Measurements from ENCODE around the gene COL23A1.

Gene COL23A1

DNA sequence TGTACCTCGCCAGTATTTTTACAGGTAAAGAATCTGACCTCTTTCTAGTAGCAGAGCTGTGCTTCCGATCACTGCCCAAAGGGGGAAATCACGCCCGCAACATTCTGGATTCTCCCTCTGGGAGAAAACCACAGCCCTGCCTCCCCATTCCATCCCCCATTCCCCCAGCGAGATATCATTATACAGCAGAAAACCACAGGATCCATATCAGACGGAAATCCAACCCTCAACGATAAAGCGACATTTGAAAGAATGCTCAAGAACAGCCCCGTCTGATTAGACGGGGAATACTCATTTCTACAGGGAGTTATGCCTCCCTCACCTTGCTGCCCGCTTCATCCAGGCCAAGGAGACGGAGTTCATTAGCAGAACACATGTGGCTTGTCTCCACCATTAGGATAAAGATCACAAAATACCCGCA is 172.8 kb downstream of the COL23A1 start:
- no peak for DNase-seq

DNA sequence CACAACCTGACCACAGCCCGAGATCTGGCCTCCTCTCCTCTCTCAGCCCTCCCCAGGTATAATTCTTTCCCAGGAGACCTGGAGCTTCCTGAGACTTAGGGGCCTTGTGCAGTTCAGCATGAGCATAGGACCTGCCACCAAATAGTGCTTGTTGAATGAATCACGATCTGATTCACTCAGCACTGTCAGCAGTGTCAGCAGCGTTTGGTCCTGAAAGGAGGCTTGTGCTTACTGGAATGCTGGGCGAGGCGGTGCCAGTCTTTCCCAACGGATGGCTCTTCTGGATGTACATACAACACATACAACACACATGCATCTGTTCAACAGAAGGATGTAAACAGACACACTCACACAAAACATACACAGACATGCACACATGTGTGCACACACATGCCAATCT is 173.3 kb downstream of the COL23A1 start:
- DNase-seq, result no peak

DNA sequence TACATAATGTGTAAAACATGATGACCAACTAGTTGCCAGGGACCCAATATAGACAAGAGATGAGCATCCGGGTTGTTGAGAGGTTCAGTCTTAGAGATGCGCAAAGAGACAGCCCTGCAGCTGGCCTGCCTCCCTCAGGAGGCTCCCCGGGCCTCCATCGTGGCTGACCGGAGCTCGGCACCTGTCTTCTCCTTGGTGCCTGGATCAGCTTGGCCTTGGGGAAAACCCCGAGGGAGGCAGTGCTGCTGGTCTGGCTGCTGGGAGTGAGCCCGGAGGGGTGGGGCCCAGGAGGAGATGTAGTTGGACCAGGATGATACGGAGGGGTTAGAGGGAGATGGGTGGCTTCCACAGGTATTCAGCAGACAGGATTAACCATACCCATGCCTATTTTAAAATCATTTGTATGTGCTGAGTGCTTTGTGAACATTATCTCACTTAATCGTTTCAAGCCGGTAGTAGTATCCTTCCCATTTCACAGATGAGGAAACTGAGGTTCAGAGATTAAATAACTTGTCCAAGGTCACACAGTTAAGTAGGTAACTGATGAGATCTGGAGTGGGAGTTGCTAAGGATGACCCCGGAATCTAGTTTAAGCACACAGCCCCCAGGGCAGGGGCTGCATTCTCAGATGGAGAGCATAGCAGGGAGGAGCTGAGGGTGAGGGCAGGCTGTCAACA is 173.8 kb downstream of the COL23A1 start:
- DNase-seq, result no peak

DNA sequence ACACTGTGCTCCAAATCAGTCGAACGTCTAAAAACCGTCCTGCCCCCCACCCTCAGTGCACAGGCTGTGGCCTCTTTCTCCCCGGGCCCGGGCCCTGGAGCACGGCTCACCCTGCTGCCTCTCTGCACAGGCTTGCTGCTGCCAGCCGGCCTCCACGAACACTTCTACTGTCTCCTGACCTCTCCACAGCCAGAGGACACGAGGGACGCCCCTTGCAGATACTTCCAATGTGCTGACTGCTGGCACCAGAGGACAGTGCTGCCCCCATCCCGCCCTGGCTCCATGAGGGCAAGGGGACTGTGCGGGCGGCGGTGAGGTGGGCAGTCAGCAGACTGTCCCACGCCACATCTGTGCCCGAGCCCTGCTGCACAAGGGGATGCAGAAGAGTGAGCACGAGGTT is 174.8 kb downstream of the COL23A1 start:
- no peak for DNase-seq

DNA sequence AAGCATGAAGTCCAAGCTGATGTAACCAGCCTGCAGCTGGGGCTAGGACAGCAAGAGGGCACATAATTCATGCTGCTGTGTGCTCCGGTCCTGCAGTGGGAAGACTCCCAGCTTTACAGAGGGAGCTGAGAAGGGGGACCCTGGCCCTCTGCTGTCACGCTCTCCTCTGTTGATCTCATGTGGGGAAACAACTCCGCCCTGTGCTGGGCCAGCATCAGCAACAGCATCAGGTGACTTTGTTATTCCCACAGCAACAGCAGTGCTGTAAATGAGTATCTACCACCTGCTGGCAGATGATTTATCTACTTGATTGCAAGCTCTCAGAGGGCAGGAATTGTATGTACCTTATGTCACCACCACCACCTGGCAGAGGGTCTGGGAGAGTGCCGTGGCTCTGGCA is 176.2 kb downstream of the COL23A1 start:
- DNase-seq, result no peak

DNA sequence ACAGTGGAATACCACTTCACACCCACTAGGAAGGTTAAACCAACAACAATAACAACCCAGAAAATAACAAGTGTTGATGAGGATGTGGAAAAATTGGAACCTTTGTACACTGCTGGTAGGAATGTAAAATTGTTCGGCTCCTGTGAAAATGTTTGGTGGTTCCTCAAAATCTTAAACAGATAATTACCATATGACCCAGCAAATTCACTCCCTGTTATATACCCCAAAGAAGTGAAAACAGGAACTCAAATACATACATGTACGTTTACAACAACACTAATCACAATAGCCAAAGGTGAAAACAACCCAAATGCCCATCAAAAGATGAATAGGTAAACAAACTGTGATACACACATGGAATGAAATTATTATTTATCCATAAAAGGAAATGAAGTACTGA is 179.1 kb downstream of the COL23A1 start:
- no peak for DNase-seq

DNA sequence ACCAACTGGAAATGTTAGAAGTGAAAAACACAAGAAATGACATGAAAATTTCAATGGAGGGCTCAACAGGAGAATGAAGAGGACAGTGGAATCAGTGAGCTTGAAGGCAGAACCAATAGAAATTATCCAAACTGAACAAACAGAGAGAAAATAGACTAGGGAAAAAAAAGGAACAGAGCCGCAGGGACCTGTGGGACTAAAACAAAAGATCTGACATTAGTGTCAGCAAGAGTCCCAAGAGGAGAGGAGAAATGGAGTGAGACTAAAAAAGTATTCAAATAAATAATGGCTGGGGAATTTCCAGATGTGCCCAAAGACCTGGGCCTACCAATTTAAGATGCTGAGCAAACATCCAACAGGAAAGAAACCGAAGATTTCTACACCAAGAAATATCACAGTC is 182.5 kb downstream of the COL23A1 start:
- DNase-seq, result no peak

DNA sequence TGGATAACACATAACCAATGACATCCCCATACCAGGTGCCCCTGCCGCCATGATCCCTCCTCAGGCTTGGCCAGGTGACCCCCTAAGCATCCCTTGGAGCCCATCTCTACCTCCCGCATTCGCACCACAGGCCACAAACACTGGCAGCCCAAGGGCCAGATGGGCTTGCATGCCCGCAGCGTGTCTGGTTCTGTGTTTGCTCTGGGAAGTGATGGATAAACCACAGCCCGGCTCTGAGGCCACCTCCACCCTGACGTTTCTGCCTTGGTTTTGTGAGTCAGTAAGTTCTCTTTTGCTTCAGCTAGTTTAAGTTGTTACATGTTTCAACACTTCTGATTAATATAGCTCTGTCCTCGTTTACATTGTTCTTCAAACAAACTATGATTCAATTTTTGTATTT is 185.2 kb downstream of the COL23A1 start:
- no peak for DNase-seq

DNA sequence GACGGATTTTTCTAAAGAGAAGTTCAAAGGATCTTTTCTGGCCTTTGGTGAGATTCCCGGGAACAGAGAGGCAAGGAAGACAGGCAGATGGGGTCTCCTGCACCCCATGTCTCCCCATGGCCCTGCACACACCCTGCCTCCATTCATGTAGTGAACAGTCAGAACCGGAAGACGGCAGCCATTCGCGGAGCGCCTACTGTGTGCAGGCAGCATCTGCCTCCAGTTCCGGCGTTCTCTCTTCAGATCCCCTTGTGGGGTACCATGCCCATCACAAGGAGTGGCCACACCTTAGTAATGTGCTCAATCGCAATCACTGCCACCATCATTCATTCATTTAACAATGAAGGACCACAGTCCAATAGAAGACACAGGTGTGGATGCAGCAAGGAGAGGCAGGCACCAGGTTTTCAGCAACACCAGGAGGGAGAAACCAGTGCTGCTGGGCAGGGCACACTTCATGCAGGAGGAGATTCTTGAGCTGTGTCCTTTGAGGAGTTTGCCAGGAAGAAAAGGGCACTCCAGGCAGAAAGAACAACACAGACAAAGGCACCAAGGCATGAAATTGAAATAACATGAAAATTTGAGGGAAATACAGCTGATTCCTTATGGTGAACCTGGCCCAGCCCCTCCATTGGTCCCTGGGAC is 186.1 kb downstream of the COL23A1 start:
- no peak for DNase-seq

DNA sequence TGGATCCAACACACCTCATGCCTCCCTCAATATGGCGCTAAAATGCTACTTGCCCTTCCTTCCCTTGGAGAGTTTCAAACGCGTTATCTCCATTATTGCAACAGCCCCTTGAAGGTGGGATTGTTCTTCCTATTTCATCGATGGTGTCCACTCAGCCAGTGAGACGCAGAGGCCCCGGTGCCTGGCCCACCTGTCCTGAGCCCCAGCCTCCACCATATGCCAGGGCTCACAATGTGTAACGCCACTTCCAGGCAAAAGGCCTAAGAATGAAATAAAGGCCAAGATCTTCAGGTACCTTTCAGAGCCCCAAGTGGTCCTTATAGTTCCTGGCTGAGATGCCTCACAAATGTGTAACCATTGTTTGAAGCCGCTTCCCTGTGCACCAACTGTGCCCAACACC is 186.8 kb downstream of the COL23A1 start:
- no peak for DNase-seq

DNA sequence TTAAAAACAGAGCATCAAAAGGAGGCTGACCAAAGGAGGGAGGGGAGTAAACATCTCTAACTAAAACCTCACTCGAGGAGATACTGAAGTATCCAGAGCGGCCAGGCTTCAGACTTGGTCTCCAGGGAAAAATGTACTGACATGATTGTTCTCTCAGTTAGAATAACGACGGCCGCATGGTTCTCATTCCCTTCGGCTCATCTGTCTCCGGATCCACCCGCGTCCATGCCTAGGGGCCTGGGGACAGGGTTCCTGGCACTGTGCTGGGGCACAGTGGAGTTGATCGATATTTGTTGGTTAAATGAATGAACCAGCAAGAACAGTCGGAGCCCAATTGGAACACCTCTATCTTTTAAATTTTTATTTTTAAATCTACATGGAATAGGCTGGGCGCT is 190.5 kb downstream of the COL23A1 start:
- DNase-seq, result no peak

DNA sequence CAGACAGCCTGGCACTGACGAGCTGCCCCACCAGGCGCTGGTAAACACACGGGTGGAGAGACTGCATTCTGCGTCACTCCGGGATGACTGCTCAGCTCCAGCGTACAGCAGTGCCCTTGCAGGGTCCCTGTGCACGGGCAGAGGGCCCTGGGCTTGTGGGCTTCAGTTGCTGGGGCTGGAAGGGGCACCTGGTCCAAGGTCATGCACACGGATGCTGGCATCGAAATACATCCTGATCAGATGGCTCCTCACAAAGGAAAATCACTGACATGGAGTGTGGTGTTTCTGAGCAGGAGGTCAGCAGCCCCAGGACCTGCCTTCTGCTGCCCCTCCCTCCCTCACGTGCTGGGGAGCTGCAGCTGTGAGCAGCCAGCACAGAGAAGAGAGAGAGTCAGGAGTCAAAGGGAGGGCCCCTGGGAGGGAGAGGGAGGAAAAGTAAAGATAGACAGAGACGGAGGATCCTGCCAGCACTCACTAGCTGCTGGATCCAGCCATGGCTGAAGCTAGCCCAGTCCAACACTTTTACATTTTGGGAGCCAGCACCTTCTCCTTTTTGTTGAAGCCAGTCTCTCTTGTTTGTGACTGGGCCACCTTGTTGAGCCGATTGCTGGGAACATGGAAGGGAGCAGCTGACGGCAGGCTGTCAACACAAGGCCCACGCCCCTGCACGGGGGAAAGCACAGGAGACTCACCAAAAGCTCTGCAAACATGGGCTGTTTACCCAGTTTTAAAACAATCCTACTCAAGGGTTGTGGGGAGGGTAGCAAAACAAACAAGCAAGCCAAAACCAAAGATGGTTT is 191.1 kb downstream of the COL23A1 start:
- no peak for DNase-seq

DNA sequence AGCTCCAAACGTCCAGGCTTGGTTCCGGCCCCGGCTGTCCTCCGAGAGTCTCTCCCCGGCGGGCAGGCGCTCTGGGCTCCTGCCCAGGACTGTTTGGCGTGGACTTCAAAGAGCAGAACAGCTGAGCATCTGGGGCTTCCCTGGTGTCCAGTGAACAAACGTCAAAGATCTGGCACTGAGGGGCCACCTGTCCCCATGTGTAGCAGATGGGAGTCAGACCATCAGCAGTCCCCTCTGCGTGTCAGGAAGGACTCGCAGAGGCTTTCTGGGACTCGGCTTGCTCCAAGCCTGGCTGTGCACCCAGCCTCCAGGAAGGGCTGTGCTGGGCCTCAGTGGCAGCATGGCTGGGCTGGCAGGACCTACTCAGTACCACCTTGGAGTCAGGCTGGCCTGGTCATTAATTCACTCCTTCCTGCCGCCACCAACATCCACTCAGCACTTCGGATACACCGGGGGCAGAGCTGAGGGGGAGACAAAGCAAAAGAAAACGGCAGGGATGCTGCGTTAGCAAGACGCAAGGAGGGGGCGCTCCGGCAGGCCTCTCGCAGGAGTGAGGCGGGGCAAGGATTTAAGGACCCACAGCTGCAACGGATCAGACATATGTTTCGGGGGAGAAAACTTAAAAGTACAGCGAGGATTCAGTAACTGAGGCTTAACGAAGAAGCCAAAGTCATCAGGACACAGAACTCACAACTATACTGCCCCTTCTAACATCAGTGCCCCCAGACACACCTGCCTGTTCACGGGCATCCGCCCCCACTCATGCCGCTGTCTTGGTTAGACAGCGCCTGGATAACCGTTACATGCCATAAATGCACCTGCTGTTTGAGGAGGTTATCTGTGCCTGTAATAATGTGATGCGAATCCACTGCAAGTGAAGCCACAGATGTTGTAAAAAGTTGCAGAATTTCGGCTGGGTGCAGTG is 193.1 kb downstream of the COL23A1 start:
- no peak for DNase-seq

DNA sequence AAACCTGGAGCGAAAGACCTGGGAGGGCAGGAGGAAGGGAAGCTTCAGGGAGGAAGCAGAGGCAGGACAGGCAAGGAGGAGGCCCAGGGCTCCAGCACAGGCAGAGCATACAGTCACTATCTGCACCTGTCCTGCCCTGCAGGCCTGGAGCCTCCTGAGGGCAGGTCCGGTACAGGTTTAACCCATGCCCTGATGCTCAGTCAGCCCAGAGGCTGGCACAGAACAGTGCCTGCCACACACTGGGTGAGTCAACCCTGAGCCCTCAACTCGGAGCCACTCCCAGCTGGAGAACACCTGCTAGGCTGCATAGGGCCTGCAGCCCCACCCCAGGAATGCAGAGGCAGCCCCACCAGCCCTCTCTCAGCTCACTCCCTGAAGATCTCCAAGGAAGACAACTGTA is 196.1 kb downstream of the COL23A1 start:
- DNase-seq, result no peak

DNA sequence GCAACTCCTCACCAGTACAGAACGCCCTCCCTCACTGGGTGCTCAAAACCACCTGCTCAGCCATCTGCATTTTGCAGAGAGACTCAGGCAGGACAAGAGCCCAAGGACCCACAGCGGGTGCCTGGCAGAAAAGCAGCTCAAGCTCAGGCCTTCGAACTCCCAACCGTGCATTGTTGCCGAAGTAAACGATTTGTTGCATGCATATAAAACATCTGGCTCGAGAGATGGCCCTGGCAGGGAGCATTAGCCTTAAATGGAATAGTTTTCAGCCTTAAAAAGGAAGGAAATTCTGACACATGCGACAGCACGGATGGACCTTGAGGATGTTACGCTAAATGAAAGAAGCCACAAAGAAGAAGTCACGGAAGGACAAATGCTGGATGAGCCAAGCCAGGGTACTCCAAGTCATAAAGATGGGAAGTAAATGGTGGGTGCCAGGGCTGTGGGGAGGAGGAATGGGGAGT is 197.2 kb downstream of the COL23A1 start:
- no peak for DNase-seq

DNA sequence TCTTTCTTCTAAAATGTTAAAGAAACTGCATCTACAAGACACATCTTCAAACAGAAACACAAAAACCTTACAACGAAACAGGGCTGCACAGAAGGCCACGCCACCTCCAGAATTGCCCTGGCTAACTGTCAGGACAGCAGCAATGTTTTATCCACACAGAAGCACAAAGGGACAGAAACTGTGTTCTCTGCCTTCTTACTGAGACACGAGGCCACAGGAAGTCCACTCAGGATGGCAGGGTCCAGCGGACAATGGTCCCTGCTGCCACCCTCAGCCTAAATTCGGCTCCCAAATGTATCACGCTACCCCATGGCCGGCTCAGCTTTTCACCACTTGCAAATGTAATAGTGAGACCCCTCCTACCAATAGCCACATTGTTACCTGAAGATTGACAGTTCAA is 197.8 kb downstream of the COL23A1 start:
- DNase-seq, result no peak

DNA sequence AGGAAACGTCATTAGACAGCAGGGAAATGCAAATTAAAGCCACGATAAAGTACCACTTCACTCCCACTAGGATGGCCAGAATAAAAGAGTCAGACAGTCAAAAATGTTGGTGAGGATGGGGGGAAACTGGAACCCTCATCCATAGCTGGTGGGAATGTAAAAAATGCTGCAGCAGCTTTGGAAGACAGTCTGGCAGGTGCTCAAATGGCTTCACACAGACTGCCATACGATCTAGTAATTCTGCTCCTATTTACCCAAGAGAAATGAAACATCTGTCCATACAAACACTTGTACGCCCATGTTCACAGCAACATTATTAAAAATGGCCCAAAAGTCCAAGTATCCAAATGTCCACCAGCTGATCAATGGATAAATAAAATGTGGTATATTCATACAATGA is 198.7 kb downstream of the COL23A1 start:
- no peak for DNase-seq

DNA sequence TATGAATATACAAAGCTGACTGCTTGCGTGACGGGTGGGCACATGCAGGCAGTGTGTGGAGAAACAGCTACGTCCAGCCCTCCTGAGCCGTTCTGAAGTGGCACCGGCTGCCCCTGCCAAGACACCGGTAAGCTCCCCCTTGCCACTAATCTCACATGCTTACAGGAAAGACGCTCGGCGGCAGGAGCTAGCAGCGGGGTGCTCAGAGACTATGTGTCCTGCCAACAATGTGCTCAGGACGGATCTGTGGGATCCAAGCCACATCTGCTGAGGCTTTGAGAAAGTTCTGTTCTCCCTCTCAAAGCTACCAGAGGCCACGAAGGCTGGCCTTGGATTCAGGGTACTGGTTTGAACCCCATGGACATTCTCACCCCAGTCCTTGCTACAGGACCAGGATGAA is 200.4 kb downstream of the COL23A1 start:
- no peak for DNase-seq

DNA sequence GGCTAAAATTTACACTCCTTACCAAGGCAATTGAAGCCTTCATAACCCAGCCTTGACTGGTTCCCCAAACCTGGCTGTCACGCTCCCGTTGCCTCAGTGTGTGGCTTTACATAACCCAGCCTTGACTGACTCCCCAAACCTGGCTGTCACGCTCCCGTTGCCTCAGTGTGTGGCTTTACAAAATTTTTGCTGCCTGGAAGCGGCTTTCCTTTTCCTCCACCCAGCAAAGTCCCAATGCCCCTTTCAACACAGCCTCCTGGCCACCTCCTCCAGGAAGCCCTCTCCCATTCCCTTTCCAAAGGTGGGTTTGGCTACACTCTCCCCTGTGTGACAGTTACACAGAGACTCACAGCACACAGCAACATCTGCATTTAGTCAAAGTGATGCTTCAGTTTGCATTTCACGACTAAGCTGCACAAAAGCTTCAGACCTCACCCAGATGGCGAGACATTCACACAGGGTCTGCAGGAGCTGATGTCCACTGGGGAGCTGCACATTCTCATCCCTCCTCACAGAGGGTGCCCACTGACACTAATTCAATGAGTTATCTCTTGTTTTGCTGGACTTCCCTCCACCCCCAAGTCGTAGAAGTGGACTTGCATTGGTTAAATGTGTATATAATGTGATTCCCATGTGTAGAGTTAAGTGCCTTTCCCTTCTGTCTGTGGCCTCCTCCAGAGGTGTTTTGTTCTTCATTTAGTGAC is 201.0 kb downstream of the COL23A1 start:
- DNase-seq, result no peak

DNA sequence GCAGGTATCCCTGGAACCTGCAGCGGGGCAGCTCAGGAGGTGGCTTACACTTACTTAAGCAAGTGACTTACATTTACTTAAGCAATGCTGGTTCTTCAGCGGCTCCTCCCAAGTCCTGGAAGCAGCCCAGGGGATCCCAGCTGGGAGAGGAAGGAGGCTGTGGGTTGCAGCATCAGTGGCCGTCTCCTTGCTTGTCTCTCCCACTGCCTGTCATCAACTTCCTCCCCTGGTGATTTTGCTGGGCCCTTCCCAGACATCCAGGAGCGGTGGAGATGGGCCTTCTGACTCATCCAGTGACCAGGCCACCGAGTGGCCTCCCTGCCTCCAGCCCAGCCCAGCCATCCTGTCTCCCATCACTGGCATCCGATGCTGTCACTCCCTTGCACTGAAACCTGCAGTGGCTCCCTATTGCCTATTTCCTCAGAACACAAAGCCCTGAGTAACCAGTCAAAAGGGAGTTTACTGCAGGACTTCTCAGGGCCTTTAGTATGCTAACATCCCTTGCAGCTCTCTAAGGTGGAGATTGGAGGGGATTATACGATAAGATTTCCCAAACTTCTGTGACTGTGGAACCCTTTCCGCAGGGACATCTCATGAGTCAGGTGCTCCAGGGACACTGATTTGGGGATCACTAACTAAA is 201.7 kb downstream of the COL23A1 start:
- no peak for DNase-seq

DNA sequence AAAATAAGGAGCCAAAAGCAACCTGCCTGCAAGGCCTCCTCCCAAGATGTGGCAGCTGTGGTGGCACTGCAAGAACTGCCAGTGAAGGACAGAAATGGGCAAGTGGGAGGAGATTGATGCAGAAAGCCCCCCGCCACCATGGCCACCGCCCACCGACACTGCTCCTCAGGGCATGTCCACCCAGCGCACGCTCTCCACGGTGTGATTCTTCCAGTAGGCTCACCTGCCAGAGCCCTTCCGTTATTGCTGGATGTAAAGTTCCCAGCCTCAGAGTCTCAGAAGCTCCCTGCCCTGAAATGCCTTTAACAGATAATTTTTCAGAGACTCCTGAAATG is 202.4 kb downstream of the COL23A1 start:
- DNase-seq, result no peak
